Natural killer cell (primary cell): ENCODE results near the gene TEX11. TPM values are rescaled to one million over a fixed set of nuclear protein-coding genes. Genes with fewer than 3 reads are reported as not detected.

Experiments used
- ATAC-seq, 3 donors: fragments of 150-1000 bp in 2 of 3; fragments of 200-7000 bp in 1 of 3; cut with Tn5 transposase; 1 replicate in 1 of 3; 2 replicates in 2 of 3; pipeline ENCODE4 v1.10.0; 2021; ENCODE audit warnings: mild to moderate bottlenecking in 2 of 3, moderate library complexity in 2 of 3
- DNase-seq, 2 donors: peaks; one replicate each; pipeline versions ENCODE4 v3.0.0 to v3.0.0-alpha.2; 2013 to 2021; ENCODE audit warnings: mixed read lengths in 1 of 2
- H3K27ac ChIP-seq: one replicate; pipeline ENCODE4 v1.5.1; 2013; ENCODE audit warnings: mild to moderate bottlenecking, low read length
- H3K27me3 ChIP-seq: one replicate; pipeline ENCODE4 v1.6.1; 2013; ENCODE audit warnings: low read length; ENCODE audit not compliant: control insufficient read depth, insufficient read depth
- H3K36me3 ChIP-seq: one replicate; pipeline ENCODE4 v1.6.1; 2013; ENCODE audit warnings: low read length; ENCODE audit not compliant: control insufficient read depth, insufficient read depth
- H3K4me1 ChIP-seq: one replicate; pipeline ENCODE4 v1.6.1; 2013; ENCODE audit warnings: low read length; ENCODE audit not compliant: control insufficient read depth, insufficient read depth
- H3K4me3 ChIP-seq: one replicate; pipeline ENCODE4 v1.5.1; 2013; ENCODE audit warnings: low read length
- H3K9me3 ChIP-seq: one replicate; pipeline ENCODE4 v1.6.1; 2013; ENCODE audit warnings: low read length; ENCODE audit not compliant: control insufficient read depth, insufficient read depth
- H3K27ac Mint-ChIP-seq, 2 donors: one replicate each; pipeline ENCODE4 v1.8.0; 2022; ENCODE audit warnings: mild to moderate bottlenecking in 2 of 2, mixed read lengths in 2 of 2, moderate library complexity in 1 of 2
- H3K27me3 Mint-ChIP-seq, 2 donors: one replicate each; pipeline ENCODE4 v1.8.0; 2022; ENCODE audit warnings: low read depth in 2 of 2, mixed read lengths in 2 of 2
- H3K36me3 Mint-ChIP-seq: one replicate; pipeline ENCODE4 v1.8.0; 2022; ENCODE audit warnings: mixed read lengths
- H3K4me1 Mint-ChIP-seq, 2 donors: one replicate each; pipeline ENCODE4 v1.8.0; 2022; ENCODE audit warnings: mixed read lengths in 2 of 2
- H3K4me3 Mint-ChIP-seq: one replicate; pipeline ENCODE4 v1.8.0; 2022; ENCODE audit warnings: mild to moderate bottlenecking, moderate library complexity, mixed read lengths
- H3K9me3 Mint-ChIP-seq, 2 donors: one replicate each; pipeline ENCODE4 v1.8.0; 2022; ENCODE audit warnings: mixed read lengths in 2 of 2
- WGBS: methylation state at CpG from one replicate; pipeline ENCODE4 v1.1.7; 2013; ENCODE audit warnings: missing lambda C conversion rate; ENCODE audit not compliant: insufficient coverage; 5-methylcytosine and 5-hydroxymethylcytosine counted together
- intact Hi-C: fragments of 100-400 bp; cut with micrococcal nuclease; formaldehyde crosslinking; loops from one replicate; pipeline ENCODE4 v1.14.2; 2022
- total RNA-seq, 4 donors: library from RNA; stranded (reverse); fragments of 120-200 nt in 1 of 4; gene quantifications; one replicate each; pipeline versions ENCODE4 v1.2.3 to v1.2.4, GENCODE V29; 2013 to 2022
- TF ChIP-seq, protein P1 (sequence below): fragments of 200-600 bp; IDR thresholded peaks from one replicate; pipeline ENCODE4 v1.8.0; 2022; ENCODE audit warnings: antibody characterized with exemption

TEX11 gene
- total RNA-seq, 3 donors from 2014 or later (not counting 1 experiment from before 2014, with no cell fraction given) = not detected

DNA sequence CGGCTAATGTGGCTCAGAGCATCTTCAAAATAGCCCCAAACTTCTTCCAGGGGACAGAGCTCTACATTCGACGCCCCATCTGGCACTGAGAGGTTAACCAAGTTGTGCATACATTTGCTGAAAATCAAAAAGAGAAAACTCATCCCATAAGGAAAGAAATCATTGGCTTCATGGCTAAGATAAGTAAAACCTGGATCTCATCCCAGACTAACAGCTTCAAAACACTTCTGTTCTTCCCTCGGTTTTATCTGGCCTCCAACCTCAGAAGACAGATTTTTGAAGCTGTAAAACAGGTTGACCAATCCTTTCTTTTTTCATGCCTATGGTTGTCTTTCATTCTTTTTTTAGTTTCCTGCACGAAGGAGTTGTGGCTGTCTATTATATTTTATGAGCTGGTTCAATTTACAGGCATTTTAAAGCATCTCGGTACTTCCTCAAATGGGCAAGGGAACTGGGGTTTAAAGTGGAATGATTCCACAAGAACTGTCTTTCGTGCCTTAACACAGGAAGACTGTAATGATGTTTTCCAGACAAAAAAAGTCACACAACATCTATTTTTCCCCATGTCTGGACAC lies 356.3 kb downstream of the TEX11 start:
- 41% methylated on average over 7 of the region's 7 CpGs for WGBS
- Mint-ChIP-seq H3K27ac (no peak overlapping the region), H3K9me3 (no peaks in the 10 kb centered on the region), H3K36me3 (no peaks in the 10 kb centered on the region), H3K4me3 (no peak overlapping the region), H3K4me1 (no peaks in the 10 kb centered on the region), H3K27me3 (peaks cover 6 to 33% of the 10 kb centered on the region in 2 donors)
- DNase-seq = no peak
- Histone ChIP-seq H3K27ac (no peak overlapping the region), H3K36me3 (no peaks in the 10 kb centered on the region), H3K4me1 (no peaks in the 10 kb centered on the region), H3K27me3 (no peaks in the 10 kb centered on the region), H3K4me3 (no peak overlapping the region), H3K9me3 (no peaks in the 10 kb centered on the region)
- intact Hi-C loops = no loop called here
- TF ChIP-seq, protein P1, sequence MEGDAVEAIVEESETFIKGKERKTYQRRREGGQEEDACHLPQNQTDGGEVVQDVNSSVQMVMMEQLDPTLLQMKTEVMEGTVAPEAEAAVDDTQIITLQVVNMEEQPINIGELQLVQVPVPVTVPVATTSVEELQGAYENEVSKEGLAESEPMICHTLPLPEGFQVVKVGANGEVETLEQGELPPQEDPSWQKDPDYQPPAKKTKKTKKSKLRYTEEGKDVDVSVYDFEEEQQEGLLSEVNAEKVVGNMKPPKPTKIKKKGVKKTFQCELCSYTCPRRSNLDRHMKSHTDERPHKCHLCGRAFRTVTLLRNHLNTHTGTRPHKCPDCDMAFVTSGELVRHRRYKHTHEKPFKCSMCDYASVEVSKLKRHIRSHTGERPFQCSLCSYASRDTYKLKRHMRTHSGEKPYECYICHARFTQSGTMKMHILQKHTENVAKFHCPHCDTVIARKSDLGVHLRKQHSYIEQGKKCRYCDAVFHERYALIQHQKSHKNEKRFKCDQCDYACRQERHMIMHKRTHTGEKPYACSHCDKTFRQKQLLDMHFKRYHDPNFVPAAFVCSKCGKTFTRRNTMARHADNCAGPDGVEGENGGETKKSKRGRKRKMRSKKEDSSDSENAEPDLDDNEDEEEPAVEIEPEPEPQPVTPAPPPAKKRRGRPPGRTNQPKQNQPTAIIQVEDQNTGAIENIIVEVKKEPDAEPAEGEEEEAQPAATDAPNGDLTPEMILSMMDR = no peak
- ATAC-seq = no peak

- no peaks in the 10 kb centered on the region for H3K36me3 Mint-ChIP-seq
- no peaks in the 10 kb centered on the region for H3K36me3 ChIP-seq
- TF ChIP-seq, protein P1 = no peak
- H3K27me3 ChIP-seq = no peaks in the 10 kb centered on the region
- H3K4me1 Mint-ChIP-seq = no peaks in the 10 kb centered on the region
- H3K4me1 ChIP-seq = no peaks in the 10 kb centered on the region
- no peaks in the 10 kb centered on the region for H3K9me3 Mint-ChIP-seq
- no peak for ATAC-seq
- 0% methylated on average over 1 of the region's 3 CpGs for WGBS
- no peak overlapping the region for H3K27ac ChIP-seq
- intact Hi-C loops = no loop called here
- H3K9me3 ChIP-seq = no peaks in the 10 kb centered on the region
- no peak overlapping the region for H3K4me3 Mint-ChIP-seq
- DNase-seq = no peak
- H3K27me3 Mint-ChIP-seq = peaks cover 6 to 19% of the 10 kb centered on the region in 2 donors
- no peak overlapping the region for H3K4me3 ChIP-seq
- H3K27ac Mint-ChIP-seq = no peak overlapping the region
These were observed 359.1 kb downstream of the TEX11 start for GRCh38 chrX:70549429-70549828.

GRCh38 chrX:70535198-70535597 lies 373.3 kb downstream of the TEX11 start:
- Histone ChIP-seq H3K9me3 (no peaks in the 10 kb centered on the region), H3K4me3 (no peak overlapping the region), H3K36me3 (no peaks in the 10 kb centered on the region), H3K27ac (no peak overlapping the region), H3K27me3 (no peaks in the 10 kb centered on the region), H3K4me1 (no peaks in the 10 kb centered on the region)
- Mint-ChIP-seq H3K27me3 (peaks cover 19 to 31% of the 10 kb centered on the region in 2 donors), H3K4me1 (no peaks in the 10 kb centered on the region), H3K36me3 (no peaks in the 10 kb centered on the region), H3K9me3 (no peaks in the 10 kb centered on the region), H3K4me3 (no peak overlapping the region), H3K27ac (no peak overlapping the region)
- TF ChIP-seq, protein P1 = no peak
- ATAC-seq = no peak
- WGBS = no CpG with 5 or more reads among the region's 1 CpG
- intact Hi-C loops = no loop called here
- DNase-seq = no peak
